ENCODE measurements around the gene CLECL1. TPM values are rescaled to one million over a fixed set of nuclear protein-coding genes. Genes with fewer than 3 reads are reported as not detected.

CLECL1 gene
- total RNA-seq, 1 donor from 2014 or later, result not detected

- Histone ChIP-seq H3K36me3 (no peaks in the 10 kb centered on the region), H3K4me3 (no peak overlapping the region), H3K9me3 (no peaks in the 10 kb centered on the region), H3K27me3 (no peaks in the 10 kb centered on the region), H3K4me1 (no peaks in the 10 kb centered on the region), H3K27ac (no peak overlapping the region)
- no peak for DNase-seq (ENCODE audit: extremely low spot score in 2 of 2)
- TF ChIP-seq, protein P1, sequence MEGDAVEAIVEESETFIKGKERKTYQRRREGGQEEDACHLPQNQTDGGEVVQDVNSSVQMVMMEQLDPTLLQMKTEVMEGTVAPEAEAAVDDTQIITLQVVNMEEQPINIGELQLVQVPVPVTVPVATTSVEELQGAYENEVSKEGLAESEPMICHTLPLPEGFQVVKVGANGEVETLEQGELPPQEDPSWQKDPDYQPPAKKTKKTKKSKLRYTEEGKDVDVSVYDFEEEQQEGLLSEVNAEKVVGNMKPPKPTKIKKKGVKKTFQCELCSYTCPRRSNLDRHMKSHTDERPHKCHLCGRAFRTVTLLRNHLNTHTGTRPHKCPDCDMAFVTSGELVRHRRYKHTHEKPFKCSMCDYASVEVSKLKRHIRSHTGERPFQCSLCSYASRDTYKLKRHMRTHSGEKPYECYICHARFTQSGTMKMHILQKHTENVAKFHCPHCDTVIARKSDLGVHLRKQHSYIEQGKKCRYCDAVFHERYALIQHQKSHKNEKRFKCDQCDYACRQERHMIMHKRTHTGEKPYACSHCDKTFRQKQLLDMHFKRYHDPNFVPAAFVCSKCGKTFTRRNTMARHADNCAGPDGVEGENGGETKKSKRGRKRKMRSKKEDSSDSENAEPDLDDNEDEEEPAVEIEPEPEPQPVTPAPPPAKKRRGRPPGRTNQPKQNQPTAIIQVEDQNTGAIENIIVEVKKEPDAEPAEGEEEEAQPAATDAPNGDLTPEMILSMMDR (IDR thresholded peaks at IDR 0.05), result no peak
- TF ChIP-seq POLR2A (IDR thresholded peaks at IDR 0.05) (no peak), POLR2AphosphoS5 (IDR thresholded peaks at IDR 0.05; ENCODE audit: insufficient read depth in 1 of 2, low read depth in 1 of 2) (no peak)
- intact Hi-C loops (cut with DNase I), result no loop called here
Measured at GRCh38 chr12:9762369-9762768, 29.5 kb upstream of the CLECL1 start.

- TF ChIP-seq POLR2AphosphoS5 (IDR thresholded peaks at IDR 0.05; ENCODE audit: insufficient read depth in 1 of 2, low read depth in 1 of 2) (no peak), POLR2A (IDR thresholded peaks at IDR 0.05) (peak in 1 of 2 donors; percentile 4)
- no peak for DNase-seq (ENCODE audit: extremely low spot score in 2 of 2)
- Histone ChIP-seq H3K4me3 (no peak overlapping the region), H3K9me3 (no peaks in the 10 kb centered on the region), H3K4me1 (no peaks in the 10 kb centered on the region), H3K36me3 (no peaks in the 10 kb centered on the region), H3K27ac (no peak overlapping the region), H3K27me3 (no peaks in the 10 kb centered on the region)
- intact Hi-C loops (cut with DNase I), result no loop called here
Measured at GRCh38 chr12:9761419-9761781, 28.5 kb upstream of the CLECL1 start.

DNA sequence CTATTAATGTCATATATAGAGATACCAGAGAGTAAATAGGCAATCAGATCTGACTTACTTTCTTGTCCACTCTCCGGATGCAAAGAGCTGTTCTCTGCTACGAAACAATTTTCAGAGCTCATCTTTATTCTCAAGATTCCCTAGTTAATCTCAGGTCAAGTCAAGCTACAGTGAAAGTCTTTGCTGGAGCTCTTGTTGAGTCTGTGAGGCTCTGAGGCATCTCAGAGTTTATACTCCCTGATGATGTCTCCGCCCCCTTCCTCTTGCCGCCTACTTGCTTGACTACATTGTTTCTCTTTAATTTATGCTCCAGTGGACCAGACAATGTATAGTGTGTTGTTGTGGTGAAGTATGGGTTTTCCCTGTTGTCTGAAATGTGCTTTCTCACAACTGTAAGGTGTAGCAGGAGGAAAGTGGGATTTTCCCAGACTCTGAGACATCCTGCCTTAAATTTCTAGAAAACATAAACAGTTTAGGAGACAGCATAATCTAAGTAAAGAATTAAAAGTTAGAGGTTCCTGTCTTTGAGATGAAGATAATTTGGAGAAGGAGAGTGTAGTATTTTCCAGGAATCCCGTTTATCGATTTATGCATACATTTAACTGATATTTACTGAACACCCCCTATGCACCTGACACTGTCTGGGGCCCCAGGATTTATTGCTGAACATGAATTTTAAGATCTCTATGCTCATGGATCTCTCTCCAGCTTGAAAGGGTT, 28.0 kb upstream of the CLECL1 start, which contains the start of gene CD69:
Gene CD69, minus strand, starts transcription at position 203 of the 720 bp plus-strand sequence. Its CDS starts 81 bp downstream, at position 122.
- no peaks in the 10 kb centered on the region for H3K36me3 ChIP-seq
- intact Hi-C loops (cut with DNase I), result no loop called here
- H3K27me3 ChIP-seq, result no peaks in the 10 kb centered on the region
- TF ChIP-seq, protein P1 (IDR thresholded peaks at IDR 0.05), result no peak
- TF ChIP-seq POLR2A (IDR thresholded peaks at IDR 0.05) (peak in 1 of 2 donors; percentile 25), POLR2AphosphoS5 (IDR thresholded peaks at IDR 0.05; ENCODE audit: insufficient read depth in 1 of 2, low read depth in 1 of 2) (no peak)
- no peak within 1 kb of the TSS for H3K27ac ChIP-seq
- no peaks in the 10 kb centered on the region for H3K4me1 ChIP-seq
- H3K9me3 ChIP-seq, result no peaks in the 10 kb centered on the region
- peak within 1 kb of the TSS in 1 of 2 donors; percentile 30 for H3K4me3 ChIP-seq
- no peak for DNase-seq (ENCODE audit: extremely low spot score in 2 of 2)

- no peak for DNase-seq (ENCODE audit: extremely low spot score in 2 of 2)
- Histone ChIP-seq H3K27ac (no peak overlapping the region), H3K4me3 (peak overlapping the region in 1 of 2 donors; percentile 30), H3K27me3 (no peaks in the 10 kb centered on the region), H3K9me3 (no peaks in the 10 kb centered on the region), H3K4me1 (no peaks in the 10 kb centered on the region), H3K36me3 (no peaks in the 10 kb centered on the region)
- intact Hi-C loops (cut with DNase I), result no loop called here
- TF ChIP-seq POLR2A (IDR thresholded peaks at IDR 0.05) (no peak), POLR2AphosphoS5 (IDR thresholded peaks at IDR 0.05; ENCODE audit: insufficient read depth in 1 of 2, low read depth in 1 of 2) (no peak)
- TF ChIP-seq, protein P1 (IDR thresholded peaks at IDR 0.05), result no peak
Measured at GRCh38 chr12:9760120-9760519, 27.2 kb upstream of the CLECL1 start.

- TF ChIP-seq, protein P1 (IDR thresholded peaks at IDR 0.05), result no peak
- Histone ChIP-seq H3K27me3 (no peaks in the 10 kb centered on the region), H3K4me3 (peak overlapping the region in 1 of 2 donors; percentile 30), H3K36me3 (no peaks in the 10 kb centered on the region), H3K27ac (no peak overlapping the region), H3K4me1 (no peaks in the 10 kb centered on the region), H3K9me3 (no peaks in the 10 kb centered on the region)
- DNase-seq (ENCODE audit: extremely low spot score in 2 of 2), result no peak
- intact Hi-C loops (cut with DNase I), result no loop called here
Measured at GRCh38 chr12:9759694-9760093, 26.8 kb upstream of the CLECL1 start.

Measured in vagina (tissue), 2 donors.